ENCODE measurements around the gene DNAJB11. TPM values are rescaled to one million over a fixed set of nuclear protein-coding genes. Genes with fewer than 3 reads are reported as not detected.

Gene DNAJB11
- total RNA-seq, 4 donors from 2014 or later, result 43.7 to 69.9 (median 47.8) TPM

GRCh38 chr3:186614266-186614596 is 43.7 kb downstream of the DNAJB11 start:
- DNase-seq (ENCODE audit: low spot score) (no peak), ATAC-seq (ENCODE audit: low FRiP score) (no peak)
- TF ChIP-seq, protein P1, sequence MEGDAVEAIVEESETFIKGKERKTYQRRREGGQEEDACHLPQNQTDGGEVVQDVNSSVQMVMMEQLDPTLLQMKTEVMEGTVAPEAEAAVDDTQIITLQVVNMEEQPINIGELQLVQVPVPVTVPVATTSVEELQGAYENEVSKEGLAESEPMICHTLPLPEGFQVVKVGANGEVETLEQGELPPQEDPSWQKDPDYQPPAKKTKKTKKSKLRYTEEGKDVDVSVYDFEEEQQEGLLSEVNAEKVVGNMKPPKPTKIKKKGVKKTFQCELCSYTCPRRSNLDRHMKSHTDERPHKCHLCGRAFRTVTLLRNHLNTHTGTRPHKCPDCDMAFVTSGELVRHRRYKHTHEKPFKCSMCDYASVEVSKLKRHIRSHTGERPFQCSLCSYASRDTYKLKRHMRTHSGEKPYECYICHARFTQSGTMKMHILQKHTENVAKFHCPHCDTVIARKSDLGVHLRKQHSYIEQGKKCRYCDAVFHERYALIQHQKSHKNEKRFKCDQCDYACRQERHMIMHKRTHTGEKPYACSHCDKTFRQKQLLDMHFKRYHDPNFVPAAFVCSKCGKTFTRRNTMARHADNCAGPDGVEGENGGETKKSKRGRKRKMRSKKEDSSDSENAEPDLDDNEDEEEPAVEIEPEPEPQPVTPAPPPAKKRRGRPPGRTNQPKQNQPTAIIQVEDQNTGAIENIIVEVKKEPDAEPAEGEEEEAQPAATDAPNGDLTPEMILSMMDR (IDR thresholded peaks at IDR 0.05), result no peak

DNA sequence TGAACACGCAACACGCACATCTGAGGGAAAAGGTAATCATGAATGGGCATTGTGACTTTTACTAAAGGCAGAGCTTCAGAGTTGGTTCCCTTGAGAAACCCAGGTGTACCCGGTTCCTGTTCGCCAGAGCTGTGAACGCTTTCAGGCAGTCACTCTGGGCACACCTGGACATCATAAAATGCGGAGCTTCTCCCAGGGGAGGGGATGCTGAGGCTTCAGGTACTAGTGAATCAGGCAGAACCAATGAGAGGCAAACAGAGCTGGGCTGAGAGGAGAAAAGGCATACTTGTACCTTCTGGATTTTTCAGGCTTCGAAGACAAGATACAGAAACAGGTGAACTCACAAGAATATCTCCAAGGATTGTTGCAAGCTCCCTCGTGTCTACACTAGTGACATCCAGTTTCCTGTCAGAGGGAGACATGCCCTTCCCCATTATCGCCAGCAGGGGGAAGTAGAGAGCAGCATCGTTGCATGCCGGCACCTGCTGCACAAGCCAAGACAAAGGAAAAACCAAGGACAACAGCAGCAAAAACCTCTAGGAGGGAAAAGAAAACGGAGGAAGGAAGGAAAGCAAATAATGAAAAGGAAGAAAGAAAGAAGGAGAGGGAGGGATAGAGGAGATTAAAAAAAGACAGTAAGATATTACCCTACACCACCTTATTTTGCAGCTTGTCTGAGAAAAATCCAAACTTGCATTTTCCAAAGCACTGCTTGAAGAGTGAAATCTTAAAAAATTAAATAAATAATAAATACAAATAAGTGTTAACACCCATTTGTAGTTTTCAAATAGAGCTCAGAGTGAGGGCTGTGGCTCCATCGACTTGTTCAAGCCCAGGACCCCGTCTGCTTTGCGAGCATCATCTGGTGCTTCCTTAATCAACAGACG is 44.3 kb downstream of the DNAJB11 start:
- TF ChIP-seq, protein P1 (IDR thresholded peaks at IDR 0.05), result peak in 1 of 3 donors; percentile 88
- DNase-seq (ENCODE audit: low spot score) (peak; percentile 76), ATAC-seq (ENCODE audit: low FRiP score) (no peak)

DNA sequence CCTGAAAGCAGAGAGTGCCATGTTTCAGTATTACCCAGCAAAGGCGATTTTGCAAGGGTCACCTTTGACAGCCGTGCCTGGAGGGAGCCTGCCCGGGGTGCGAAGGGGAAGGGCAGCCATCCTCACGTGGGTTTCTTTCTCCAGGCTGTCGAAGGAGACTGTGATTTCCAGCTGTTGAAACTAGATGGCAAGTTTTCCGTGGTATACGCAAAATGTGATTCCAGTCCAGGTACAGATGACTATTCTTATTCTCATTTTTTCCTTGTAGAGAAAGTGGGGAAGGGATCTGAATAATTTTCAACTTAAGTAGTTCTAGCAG is 45.7 kb downstream of the DNAJB11 start:
- DNase-seq (ENCODE audit: low spot score) (no peak), ATAC-seq (ENCODE audit: low FRiP score) (no peak)
- TF ChIP-seq, protein P1 (IDR thresholded peaks at IDR 0.05), result no peak

- ATAC-seq (ENCODE audit: low FRiP score) (peak; percentile 99), DNase-seq (ENCODE audit: low spot score) (peak; percentile 52)
- TF ChIP-seq, protein P1 (IDR thresholded peaks at IDR 0.05), result peak in 1 of 3 donors; percentile 62
These were observed 46.8 kb downstream of the DNAJB11 start for GRCh38 chr3:186617036-186617946.

DNA sequence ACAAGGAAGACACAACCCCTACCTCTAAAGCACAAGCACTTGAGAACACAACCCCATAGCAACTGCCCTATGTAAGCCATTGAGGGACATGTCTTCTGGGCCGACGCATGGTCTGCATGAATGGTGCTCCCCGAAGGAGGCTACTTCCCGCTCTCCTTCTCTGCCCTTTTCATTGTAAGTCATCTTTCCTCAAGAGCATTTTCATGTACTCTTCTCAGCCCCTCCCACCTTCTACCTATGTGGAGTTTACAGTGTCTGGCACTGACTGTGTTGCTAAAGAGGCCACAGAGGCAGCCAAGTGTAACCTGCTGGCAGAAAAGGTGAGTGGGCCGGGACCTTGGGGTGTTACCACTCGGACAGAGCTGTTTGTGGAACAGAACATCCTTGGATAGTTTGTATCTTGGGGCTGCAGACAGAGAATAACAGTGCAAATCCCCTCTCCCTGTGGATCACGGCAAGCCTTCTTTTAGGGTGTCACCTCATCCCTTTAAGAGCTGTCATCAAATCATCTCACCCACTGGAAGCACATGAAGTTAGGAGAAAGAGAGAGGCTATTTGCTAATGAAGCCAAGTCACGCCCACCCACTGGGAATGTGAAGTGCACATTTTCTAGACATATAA is 47.9 kb downstream of the DNAJB11 start:
- DNase-seq (ENCODE audit: low spot score), result no peak
- no peak for ATAC-seq (ENCODE audit: low FRiP score)
- TF ChIP-seq, protein P1 (IDR thresholded peaks at IDR 0.05), result no peak

DNA sequence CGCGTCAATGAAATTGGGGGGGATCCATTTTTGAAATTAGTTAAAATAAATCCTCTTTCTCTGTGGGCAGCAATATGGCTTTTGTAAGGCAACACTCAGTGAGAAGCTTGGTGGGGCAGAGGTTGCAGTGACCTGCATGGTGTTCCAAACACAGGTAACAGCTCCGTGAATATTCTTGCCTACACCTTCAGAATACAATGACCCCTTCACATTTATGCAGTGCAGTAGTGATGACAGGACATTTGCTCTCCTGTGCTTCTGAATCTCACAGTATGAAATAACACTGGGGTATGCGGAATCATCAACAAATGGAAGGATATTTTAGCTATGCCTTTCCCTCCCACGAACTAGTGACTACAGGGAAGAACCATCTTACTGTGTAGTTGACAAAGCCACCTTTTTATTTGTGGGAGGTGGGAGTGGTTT is 49.3 kb downstream of the DNAJB11 start:
- ATAC-seq (ENCODE audit: low FRiP score) (no peak), DNase-seq (ENCODE audit: low spot score) (no peak)
- TF ChIP-seq, protein P1 (IDR thresholded peaks at IDR 0.05), result no peak
